Subcutaneous adipose tissue (tissue), 4 donors: ENCODE results near the gene CHRNB4. TPM values are rescaled to one million over a fixed set of nuclear protein-coding genes. Genes with fewer than 3 reads are reported as not detected.

Source experiments
- CTCF ChIP-seq: fragments of 450-650 bp; IDR thresholded peaks from one replicate; pipeline ENCODE4 v1.5.1; 2016; ENCODE audit warnings: low read depth, mild to moderate bottlenecking, control low read depth, antibody characterized with exemption, moderate library complexity
- total RNA-seq, 4 donors: library from RNA; depleted of rRNA; stranded (reverse); fragments of >200 nt; gene quantifications; one replicate each; pipeline ENCODE4 v1.1.0, GENCODE V29; 2016

CHRNB4 gene
- total RNA-seq, 4 donors from 2014 or later: not detected

DNA sequence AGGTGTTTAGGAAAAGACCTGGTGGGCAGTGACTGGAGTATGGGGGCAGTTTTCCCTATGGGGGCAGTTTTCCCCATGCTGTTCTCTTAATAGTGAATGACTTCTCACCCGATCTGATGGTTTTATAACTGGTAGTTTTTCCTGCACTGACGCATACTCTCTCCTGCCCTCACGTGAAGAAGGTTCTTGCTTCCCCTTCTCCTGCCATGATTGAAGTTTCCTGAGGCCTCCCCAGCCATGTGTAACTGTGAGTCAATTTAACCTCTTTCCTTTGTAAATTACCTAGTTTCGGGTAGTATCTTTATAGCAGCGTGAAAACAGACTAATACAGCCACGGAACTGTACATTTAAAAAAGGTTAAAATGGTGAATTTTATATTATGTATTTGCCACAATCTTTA lies 25.0 kb upstream of the CHRNB4 start:
- TF ChIP-seq CTCF: no peak

GRCh38 chr15:78663703-78664102 lies 22.7 kb upstream of the CHRNB4 start:
- TF ChIP-seq CTCF: no peak

DNA sequence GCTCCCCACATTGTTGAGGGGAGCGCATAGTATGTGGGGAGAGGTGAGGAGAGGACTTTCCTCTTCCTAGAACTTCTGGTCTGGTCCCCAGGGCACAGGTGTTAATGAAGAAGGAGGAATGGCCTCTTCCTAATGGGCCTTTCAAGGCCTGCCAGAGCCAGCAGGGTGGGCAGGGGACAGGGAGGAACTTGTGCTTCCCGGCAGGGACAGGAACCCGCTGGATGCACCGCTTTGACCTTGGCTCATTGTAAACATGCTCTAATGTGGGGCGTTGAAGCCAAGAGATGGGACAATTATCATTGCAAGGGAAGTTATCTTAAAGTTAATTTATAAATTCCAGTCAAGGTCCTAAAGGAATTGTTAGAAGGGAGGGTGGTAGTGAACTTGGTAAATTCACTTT lies 21.0 kb upstream of the CHRNB4 start:
- no peak for TF ChIP-seq CTCF

- TF ChIP-seq CTCF: no peak
These were observed 20.0 kb upstream of the CHRNB4 start for GRCh38 chr15:78661001-78661400.

- no peak for TF ChIP-seq CTCF
These were observed 19.6 kb upstream of the CHRNB4 start for GRCh38 chr15:78660584-78660983.

- TF ChIP-seq CTCF: no peak
These were observed 17.8 kb upstream of the CHRNB4 start for GRCh38 chr15:78658823-78659222.

- no peak for TF ChIP-seq CTCF
These were observed 13.3 kb upstream of the CHRNB4 start for GRCh38 chr15:78654272-78654671.
